HG03039 (cell line): ENCODE results near the gene LRP11.
"Not testable (repeated sequence)": the region's sequence is repeated elsewhere in the genome, so short reads cannot be mapped to it uniquely, and the experiment has no call there.

Source experiments
- ATAC-seq: cut with Tn5 transposase; IDR thresholded peaks from one replicate; pipeline ENCODE4 v1.9.1; 2021; ENCODE audit warnings: mild to moderate bottlenecking, moderate library complexity; ENCODE audit not compliant: unreplicated experiment

LRP11 gene

DNA sequence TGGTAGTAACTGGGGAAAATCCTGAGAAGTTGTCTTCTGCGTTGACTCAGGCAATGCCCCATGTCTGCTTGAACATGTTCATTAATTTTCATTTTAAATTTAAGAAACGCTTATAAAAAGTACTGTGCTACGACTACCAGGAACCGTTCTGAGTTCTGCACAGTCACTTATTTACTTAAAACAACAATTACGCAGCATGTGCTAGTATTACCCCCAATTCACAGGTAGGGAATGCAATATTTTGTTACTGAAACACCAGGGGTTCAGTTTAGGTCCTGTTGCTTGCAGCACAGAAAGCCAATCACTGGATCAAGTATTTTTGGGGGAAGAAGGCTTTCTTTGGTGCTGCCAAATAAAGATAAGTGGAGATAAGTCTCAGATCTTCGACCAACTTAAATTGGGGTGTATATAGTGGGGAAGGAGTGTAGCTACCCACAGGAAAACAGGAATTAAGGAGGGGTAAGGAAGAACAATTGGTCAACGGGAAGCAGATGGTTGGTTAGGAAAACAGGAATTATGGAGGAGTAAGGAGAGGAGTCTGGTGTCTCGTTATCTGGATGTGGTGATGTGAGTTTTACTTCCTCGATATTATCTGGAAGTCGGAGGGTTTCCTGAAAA, 5.2 kb upstream of the LRP11 start:
- ATAC-seq, result no peak

DNA sequence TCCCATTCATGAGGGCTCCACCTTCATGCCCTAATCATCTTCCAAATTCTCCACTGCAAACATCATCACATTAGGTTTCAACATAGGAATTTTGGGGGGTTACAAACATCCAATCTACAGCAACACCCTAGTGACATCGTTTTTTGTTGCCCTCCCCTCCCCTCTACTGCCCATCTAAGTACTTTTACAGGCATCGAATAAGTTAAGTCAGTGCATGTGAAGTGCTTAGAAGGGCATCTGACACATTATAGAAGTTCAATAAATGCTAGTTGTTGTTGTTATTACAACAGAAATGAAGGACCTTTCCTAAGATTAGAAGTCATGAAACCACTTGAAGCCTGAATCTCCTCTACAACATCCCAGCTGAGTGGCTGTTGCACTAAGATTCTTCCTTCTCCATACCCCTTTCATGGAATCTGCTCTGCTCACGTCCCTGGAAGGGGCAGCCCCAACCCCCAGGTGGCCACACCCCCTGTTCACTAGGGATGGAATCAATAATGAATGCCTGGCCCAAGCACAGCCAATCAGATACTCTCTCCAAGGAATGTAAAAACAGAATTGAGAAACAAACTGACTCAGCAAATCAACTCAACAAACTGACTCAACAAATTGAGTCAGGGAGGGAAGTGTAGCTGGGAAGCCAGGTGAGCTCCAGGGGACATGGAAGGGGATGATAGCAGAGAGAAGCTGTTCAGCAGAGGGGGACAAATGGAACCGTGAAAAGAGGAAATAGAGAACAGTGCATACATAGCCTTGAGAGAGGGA, 3.9 kb upstream of the LRP11 start:
- no peak for ATAC-seq

DNA sequence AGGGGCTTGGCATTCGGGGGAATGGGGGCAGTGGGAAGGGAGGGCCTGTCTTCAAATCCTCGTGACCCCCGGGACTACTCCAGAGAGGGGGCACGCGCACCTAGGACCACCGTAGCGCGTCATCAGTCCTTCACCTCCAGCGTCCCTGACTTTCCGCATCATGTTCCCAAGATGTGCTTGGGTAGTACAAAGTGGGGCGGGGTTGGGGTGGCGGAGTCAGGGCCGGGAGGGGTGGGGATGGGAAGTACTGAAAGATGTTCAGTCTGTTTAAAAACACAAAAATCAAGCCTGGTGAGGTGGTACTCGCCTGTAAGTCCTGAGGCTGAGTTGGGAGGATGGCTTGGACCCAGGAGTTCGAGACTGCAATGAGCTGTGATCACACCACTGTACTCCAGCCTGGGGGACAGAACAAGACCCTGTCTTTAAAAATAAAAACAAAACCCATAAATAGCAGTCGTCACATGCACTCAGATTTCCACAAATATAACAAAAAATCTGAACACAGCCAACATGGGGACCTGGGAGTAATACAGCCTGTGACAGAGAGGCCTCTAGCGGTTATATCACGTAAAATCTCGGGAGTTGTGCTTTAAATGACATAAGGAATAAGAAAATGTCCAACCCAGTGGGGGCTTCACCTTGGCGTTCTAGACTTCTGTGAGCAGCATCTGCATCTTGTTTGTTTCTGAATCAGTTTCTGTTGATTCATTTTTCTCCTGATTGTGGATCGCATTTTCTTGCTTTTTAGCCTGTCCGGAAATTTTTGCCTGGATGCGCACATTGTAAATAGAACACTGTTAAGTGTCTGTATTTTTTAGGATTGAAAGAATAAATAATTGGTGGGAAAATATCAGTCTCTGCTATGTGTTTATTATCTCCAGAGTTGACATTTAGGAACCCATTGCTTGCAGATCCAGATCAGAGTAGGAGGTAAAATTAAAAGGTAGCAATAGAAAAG, 698 bp upstream of the LRP11 start:
- ATAC-seq, result no peak

DNA sequence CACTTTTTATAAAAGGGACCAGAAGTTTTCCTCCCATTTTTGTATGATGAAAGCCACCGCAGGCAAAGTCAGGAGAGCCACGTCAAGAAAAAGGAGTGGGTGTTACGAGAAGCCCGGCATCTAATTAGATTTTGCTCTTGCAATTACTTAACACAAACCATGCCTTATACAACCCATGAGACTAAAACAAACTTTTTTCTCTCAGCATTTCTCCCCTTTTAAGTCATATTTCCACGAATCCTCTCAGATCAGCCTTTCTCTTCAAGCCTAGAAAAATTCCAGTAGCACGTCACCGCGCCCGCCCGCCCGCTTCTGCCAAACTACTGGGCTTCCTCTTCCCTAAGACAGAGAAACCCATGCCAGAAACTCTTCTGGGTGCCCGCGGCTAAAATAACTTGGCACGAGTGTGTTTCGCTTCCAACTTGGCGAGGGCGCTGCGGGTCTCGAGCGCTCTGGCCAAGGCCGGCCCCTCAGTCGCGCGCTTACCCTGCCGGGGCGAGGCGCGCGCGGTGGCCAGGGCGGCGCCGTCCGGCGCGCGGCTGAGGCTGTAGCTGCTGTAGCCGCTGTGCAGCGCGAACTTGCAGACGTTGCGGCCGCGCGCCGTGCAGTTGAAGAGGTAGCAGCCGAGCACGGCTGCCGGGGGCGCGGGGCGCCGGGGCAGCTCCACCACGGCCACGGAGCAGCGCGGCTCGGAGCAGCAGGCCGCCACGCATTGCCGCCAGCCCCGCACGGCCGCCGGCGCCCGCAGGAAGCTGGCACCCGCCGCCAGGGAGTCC, 1.0 kb downstream of the LRP11 start:
- peak; percentile 13 for ATAC-seq

DNA sequence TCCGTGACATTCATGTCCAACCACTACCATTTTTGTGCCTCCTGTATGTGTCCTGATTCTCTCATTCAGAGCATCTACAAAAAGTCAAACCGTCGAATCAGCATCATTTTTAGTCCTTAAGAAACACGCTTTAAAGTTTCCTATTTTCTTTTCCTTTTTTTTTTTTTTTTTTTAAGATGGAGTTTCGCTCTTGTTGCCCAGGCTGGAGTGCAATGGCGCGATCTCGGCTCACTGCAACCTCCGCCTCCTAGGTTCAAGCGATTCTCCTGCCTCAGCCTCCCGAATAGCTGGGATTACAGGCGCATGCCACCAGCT, 1.8 kb downstream of the LRP11 start:
- not testable (repeated sequence) for ATAC-seq

DNA sequence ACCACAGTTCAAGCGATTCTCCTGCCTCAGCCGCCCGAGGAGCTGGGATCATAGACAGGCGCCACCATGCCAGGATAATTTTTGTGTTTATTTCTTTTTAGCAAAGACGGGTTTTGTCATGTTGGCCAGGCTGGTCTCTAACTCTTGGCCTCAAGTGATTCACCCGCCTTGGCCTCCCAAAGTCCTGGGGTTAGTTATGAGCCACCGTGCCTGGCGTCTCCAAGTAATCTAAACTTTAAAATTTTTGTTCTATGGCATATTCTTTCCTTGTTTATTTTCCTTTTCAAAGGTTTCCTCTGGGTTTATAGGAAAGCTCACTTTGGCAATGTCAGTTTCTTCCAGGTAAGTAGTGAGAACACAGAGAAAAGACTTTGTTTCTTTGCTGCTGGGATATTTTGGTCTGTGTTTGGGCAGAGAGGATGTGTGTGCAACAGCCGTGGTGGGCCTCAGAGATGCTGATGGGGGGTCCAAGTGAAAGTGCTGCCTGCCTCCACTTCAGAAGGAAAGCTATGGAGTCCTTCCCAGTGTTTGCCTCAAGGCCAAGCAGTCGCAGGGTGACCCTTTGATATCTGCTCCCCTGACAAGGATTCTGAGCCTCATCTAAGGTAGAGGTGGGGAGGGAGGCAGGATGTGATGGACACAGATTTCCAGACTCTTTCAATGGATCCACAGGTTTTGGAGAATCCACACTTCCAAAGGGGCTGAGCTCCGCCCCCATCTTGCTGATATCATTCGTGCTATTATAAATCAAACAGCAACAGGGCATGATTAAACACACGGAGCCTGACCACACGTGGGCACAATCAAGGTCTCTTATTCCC, 2.3 kb downstream of the LRP11 start:
- ATAC-seq, result no peak

DNA sequence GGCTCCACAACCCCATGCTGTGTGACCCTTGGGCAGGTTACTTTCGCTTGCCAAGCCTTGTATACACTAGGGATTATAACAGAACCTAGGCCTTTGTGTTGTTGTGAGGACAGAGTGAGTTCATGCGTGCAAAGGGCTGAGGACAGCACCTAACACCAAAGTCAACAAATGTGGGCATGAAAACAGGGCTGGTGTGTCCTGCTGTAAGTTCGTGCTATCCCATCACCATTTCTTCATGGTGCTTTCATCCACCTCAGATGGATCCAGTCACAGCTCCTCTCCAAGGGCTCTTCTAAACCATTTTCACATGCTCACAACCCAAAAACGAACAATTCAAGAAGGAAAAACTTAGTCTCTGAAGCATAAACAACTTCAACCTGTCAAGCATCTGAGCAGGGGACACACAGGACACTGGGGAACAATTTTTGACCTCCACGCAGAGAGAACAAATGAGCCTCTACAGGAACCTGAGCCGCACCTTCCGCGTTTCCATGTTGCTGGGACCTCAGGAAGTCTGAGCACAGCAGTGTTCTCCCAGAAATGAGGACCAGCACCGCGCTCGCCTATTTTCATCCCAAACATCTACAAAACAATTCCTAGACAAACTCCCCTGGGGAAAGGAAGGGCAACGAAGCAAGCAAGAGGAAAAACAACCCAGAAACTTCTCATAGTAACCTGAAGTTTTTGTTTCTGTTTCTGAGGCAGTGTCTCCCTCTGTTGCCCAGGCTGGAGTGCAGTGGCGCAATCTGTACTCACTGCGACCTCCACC, 3.1 kb downstream of the LRP11 start:
- no peak for ATAC-seq

DNA sequence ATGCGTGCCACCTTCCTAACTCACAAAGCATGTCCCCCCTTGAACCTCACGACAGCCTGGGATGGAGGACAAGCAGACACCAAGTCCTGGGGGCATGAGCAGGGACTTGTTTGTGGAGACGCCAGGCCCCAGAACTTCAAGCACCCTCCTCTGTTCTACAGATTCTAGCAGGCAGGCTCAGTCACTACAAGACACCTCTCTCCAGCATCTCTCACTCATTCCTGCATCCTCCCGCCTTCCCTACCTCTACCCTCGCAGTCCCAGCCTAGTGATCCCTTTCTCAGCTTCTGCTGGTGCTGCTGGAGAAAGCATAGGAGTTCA, 3.7 kb downstream of the LRP11 start:
- no peak for ATAC-seq

DNA sequence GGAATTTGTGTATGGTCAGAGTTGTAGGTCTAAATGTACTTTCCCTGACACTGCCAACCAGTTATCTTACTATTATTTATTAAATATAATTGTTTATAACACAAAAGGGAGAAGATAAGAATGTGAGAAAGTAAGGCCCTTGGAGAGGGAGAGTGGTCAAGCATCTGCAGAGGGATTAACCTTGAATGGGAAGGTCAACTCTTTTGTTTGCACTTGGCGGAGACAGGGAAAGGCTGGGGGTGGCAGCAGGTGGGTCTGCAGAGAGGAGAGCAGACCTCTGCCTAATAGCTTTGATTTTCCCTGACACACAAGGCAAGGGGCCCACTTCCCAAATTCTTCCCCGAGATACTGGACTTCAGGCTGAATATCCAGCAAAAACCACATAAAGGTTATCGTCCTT, 4.2 kb downstream of the LRP11 start:
- no peak for ATAC-seq

DNA sequence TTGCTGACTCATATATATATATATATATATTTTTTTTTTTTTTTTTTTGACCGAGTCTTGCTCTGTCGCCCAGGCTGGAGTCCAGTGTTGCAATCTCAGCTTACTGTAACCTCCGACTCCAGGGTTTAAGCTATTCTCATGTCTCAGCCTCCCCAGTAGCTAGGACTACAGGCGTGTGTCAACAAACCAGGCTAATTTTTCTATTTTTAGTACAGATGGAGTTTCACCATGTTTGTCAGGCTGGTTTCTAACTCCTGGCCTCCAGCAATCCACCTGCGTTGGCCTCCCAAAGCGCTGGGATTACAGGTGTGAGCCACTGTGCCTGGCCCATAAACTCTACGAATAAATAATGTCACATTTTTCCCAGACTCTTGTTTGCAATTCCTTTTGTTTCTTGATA, 4.8 kb downstream of the LRP11 start:
- no peak for ATAC-seq

DNA sequence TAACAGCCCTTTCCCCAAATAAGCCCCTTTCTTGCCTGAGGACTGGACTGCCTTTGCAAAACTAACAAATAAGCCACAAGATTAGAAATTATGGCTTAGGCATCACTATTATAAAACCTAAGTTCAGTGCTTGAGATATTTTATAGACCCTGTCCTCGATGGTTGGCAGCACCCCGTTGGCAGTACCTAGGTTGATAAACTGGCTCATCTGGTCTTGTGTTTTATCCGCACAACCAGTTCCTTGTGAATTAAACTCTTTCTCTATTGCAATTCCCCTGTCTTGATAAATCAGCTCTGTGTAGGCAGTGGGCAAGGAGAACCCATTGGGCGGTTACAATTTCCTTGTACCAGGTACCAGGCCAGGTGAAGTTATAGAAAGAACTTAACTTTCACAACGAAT, 6.6 kb downstream of the LRP11 start:
- no peak for ATAC-seq

DNA sequence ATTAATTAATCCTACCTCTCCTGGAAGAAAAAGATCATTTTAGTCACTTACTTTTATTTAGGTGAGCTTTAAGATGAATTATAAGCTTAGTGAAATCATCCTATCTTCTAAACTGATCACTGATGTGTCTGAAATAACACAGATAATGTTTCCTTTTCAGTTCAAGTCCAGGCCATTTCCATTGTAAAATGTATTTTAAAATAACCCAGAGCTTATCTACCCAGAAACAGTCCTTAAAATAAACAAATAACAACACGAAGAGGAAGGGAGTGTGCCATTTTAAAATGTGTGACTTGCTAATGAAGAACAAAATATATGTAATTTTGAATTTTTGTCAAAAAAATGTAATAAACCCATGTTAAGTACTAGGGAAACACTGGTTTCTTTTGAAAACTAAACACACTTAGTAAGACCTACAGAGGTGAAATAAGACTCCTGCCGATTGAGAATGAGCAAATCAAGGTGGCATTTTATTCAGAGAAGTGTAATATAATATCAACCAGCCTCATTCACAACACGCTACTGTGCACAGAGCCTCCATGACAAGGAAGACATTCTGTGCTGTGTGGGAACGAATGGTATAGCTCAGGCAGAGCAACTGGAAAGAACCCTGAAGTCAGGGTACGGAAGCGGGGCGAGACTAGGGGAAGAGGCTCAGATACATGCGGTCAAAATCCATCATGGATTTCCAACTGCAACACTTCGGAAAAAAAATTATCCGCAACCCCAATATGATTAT, 7.7 kb downstream of the LRP11 start:
- ATAC-seq, result no peak

DNA sequence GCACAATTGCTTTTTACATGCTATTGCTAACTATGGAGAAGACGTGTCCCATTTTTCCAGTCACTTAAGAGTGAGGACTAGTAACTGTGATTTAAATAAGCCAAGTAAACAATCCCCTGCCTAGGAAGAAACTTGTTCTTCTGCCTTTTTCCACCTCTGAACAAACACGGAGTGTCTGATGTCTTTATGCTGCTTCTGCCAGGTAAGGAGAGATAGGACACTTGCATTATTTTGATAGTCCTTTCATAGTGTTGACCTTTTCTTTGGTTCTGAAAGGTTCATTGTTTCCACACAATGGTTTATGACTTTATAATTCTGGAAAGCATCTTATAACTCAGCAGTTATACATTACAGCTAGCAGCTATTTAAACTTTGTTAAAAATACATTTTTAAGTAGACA, 8.4 kb downstream of the LRP11 start:
- no peak for ATAC-seq

DNA sequence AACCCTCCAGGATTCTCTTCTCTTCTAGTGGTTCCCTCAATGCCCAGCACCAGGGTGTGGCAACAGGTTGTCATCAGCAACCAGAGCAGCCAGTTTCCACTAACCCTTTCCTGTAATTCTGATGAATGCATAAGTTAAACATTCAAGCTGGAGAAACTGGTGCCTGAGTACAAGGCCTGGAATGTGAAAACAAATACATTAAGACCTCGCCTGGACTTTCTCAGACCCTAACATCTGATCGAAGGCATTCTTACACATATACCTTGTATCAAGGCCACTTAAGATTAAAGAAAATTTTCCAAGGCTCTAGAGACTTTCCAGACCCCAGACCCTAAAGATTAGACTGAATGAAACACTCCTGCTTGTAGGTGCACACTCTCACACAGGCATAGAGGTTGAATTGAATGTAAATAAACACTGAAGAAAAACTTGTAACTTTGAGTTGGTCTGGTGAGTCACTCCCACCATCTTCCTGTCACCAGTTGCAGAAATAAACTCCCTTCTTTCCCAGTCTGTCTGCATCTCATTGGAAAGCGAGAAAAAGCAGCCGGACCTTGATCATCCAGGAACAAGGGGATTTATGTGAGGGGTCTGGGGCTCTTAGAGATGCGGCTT, 9.0 kb downstream of the LRP11 start:
- no peak for ATAC-seq

DNA sequence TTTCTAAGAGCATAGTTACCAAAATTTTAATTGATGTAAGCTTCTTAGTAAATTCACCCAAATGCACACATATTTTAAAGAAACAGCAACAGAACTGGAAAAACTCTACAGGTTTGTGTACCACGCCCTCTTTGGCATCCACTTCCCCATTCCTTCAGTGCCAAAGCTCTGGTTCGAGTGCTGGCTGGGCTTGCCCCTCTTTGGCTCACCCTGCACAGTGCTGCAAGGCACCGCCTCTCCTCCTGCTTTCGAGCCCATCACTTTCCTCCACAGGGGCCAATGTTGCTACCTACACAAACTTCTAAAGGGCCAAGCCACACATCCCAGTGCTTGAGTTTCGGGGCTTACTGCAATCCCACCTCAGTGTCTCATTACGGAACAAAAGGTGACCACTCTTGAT, 9.6 kb downstream of the LRP11 start:
- no peak for ATAC-seq

DNA sequence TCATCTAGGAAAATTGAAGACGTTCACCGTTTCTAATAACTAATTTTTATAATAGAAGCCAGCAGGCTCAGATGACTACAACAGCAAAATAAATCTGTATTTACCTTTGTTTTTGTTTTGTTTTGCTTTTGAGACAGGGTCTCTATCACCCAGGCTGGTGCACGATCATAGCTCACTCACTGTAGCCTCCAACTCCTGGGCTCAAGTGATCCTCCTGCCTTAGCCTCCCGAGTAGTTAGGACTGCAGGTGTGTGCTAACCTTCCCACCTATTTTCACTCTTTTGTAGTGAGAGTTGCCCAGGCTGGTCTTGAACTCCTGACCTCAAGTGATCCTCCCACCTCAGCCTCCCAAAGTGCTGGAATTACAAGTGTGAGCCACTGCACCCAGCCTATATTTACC, 10.1 kb downstream of the LRP11 start:
- not testable (repeated sequence) for ATAC-seq

DNA sequence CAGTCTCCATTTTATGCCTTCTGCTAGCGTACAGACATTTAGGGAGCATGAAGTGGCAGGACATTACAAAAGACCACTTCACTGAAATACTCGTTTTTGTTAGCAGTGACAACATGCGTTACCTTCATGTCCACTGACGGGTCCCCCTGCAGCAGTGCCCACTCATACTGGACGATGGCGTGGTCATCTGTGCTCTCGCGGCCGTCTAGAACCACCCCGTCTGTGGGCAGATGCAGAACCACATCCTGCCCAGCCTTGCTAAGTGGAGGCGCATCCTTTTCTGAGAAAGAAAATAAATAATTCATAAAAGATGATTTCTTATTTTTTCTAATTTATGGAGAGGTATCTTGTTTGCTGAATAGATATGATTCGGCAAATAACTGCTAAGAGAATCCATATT, 11.3 kb downstream of the LRP11 start:
- ATAC-seq, result no peak

DNA sequence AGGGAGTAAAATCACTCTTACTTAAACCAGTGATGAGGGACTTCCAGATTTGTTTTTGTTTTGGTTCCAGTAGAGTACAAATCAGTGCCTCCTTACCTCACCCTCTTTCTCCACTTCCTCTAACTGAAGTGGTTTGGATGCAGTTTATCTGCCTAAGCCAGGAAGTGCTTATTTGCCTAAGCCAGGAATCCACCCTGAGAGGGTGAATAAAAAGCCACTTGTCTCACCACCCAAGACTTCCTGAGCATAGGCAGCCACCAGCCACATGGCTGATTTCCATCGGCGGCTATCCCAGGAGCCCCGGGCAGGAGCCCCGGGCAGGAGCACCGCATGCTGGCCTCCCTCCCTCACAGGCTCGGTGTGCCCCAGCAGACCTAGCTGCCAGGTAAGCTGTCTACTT, 12.0 kb downstream of the LRP11 start:
- no peak for ATAC-seq
